ENCODE results near the gene PLPP4. TPM values are rescaled to one million over a fixed set of nuclear protein-coding genes. Genes with fewer than 3 reads are reported as not detected.

PLPP4 gene
- total RNA-seq, 4 donors from 2014 or later, result 0.54 to 2.7 TPM; not detected in 2

- H3K4me1 ChIP-seq, result no peaks in the 10 kb centered on the region
- intact Hi-C loops (cut with DNase I), result no loop called here
- H3K36me3 ChIP-seq, result no peaks in the 10 kb centered on the region
- no peaks in the 10 kb centered on the region for H3K9me3 ChIP-seq
- DNase-seq, result no peak
- no peak for TF ChIP-seq POLR2A (IDR thresholded peaks at IDR 0.05)
- TF ChIP-seq, protein P1, sequence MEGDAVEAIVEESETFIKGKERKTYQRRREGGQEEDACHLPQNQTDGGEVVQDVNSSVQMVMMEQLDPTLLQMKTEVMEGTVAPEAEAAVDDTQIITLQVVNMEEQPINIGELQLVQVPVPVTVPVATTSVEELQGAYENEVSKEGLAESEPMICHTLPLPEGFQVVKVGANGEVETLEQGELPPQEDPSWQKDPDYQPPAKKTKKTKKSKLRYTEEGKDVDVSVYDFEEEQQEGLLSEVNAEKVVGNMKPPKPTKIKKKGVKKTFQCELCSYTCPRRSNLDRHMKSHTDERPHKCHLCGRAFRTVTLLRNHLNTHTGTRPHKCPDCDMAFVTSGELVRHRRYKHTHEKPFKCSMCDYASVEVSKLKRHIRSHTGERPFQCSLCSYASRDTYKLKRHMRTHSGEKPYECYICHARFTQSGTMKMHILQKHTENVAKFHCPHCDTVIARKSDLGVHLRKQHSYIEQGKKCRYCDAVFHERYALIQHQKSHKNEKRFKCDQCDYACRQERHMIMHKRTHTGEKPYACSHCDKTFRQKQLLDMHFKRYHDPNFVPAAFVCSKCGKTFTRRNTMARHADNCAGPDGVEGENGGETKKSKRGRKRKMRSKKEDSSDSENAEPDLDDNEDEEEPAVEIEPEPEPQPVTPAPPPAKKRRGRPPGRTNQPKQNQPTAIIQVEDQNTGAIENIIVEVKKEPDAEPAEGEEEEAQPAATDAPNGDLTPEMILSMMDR (IDR thresholded peaks at IDR 0.05), result no peak
- H3K27me3 ChIP-seq, result no peaks in the 10 kb centered on the region
- H3K4me3 ChIP-seq (replicated peaks in 1 of 3), result no peak overlapping the region
- H3K27ac ChIP-seq, result no peak overlapping the region
- WGBS, 2 donors, result 27 to 48% methylated on average over 4 to 5 of the region's 5 CpGs
Measured at GRCh38 chr10:120598386-120598785, 141.4 kb downstream of the PLPP4 start.

GRCh38 chr10:120599200-120599724 lies 142.2 kb downstream of the PLPP4 start:
- Histone ChIP-seq H3K4me3 (replicated peaks in 1 of 3) (no peak overlapping the region), H3K4me1 (no peaks in the 10 kb centered on the region), H3K27ac (no peak overlapping the region), H3K36me3 (no peaks in the 10 kb centered on the region), H3K27me3 (no peaks in the 10 kb centered on the region), H3K9me3 (no peaks in the 10 kb centered on the region)
- 58 to 64% methylated on average over 9 of the region's 9 CpGs for WGBS, 2 donors
- intact Hi-C loops (cut with DNase I), result no loop called here
- TF ChIP-seq POLR2A (IDR thresholded peaks at IDR 0.05), result no peak
- TF ChIP-seq, protein P1 (IDR thresholded peaks at IDR 0.05), result no peak
- no peak for DNase-seq

DNA sequence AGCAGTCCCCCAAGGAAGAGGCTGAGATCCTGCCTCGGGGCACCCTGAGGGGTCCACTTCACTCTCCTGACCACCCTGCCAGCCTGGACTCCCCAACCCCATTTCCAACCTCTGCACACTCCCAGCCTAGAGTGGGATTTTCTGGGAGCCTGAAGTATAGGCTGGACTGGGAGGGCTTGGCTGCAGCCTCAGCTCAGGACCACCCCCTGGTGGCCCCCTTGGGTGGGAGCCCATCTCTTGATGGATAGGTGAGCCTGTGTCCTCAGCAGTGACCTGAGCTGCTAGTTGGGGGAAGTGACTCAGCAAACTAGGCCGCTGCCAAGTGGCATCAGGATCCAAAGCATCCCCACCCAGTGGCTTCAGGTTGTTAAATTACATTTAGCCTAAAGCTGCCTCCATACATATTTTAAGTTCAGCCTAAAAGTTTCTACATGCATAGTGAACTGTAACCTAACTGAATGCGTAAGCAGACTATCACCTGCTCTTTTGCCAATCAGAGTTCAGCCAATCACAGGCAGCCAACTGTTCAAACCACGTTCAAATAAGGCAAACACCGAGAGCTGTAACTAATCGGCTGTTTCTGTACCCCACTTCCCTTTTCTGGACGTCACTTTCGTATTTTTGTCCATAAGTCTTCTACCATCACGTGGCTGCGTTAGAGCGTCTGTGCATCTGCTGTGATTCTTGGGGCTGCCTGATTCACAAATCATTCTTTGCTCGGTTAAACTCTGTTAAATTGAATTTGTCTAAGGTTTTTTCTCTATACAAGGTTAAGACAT lies 144.0 kb downstream of the PLPP4 start:
- H3K27me3 ChIP-seq, result no peaks in the 10 kb centered on the region
- intact Hi-C loops (cut with DNase I), result no loop called here
- no peak for DNase-seq
- no peaks in the 10 kb centered on the region for H3K4me1 ChIP-seq
- H3K27ac ChIP-seq, result no peak overlapping the region
- TF ChIP-seq POLR2A (IDR thresholded peaks at IDR 0.05), result no peak
- TF ChIP-seq, protein P1 (IDR thresholded peaks at IDR 0.05), result no peak
- no peak overlapping the region for H3K4me3 ChIP-seq (replicated peaks in 1 of 3)
- H3K36me3 ChIP-seq, result no peaks in the 10 kb centered on the region
- no peaks in the 10 kb centered on the region for H3K9me3 ChIP-seq
- 79 to 89% methylated on average over 12 of the region's 12 CpGs for WGBS, 2 donors

DNA sequence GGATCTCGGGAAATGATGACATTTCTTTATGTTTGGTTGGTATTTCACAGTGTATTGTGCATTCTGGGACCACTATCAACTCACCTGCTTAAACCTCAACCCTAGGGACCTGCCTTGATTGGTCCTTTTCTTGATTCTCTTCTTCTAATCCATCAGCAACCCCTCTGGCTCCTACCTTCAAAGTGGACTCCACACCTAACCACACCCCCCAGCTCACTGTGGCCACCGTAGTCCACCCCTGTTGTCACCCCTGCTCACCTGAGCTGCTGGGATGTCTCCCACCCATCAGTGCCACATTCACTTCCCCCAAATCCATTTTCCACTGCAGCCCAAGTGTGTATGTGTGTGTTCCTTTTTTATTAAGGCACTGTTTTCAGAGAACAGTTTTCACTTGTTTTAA lies 145.0 kb downstream of the PLPP4 start:
- Histone ChIP-seq H3K27me3 (no peaks in the 10 kb centered on the region), H3K9me3 (no peaks in the 10 kb centered on the region), H3K4me1 (no peaks in the 10 kb centered on the region), H3K4me3 (replicated peaks in 1 of 3) (no peak overlapping the region), H3K27ac (no peak overlapping the region), H3K36me3 (no peaks in the 10 kb centered on the region)
- TF ChIP-seq, protein P1 (IDR thresholded peaks at IDR 0.05), result no peak
- no peak for TF ChIP-seq POLR2A (IDR thresholded peaks at IDR 0.05)
- intact Hi-C loops (cut with DNase I), result no loop called here
- no peak for DNase-seq
- WGBS, 2 donors, result 92 to 94% methylated on average over 2 of the region's 2 CpGs

DNA sequence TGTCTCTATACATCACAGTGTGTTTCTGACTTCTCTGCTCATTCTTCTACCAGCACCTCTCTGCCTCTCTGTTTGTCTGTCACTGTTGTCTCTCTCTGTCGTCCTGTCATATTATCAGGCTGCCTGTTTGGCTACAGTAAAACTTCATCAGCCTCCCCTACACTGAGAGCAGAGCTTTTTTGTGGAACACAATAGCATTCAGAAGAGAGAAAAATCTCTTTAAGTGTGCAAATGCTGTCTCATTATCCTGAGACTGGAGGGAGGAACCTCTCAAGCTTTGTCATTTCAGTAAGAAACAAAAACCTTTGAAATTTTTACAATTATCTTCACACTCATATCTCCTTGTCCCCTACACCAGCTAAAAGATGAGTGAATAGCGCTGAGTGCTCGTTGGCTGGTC lies 148.4 kb downstream of the PLPP4 start:
- DNase-seq, result no peak
- Histone ChIP-seq H3K9me3 (no peaks in the 10 kb centered on the region), H3K4me1 (no peaks in the 10 kb centered on the region), H3K27ac (no peak overlapping the region), H3K36me3 (no peaks in the 10 kb centered on the region), H3K27me3 (no peaks in the 10 kb centered on the region), H3K4me3 (replicated peaks in 1 of 3) (no peak overlapping the region)
- intact Hi-C loops (cut with DNase I), result no loop called here
- 79 to 81% methylated on average over 3 of the region's 3 CpGs for WGBS, 2 donors
- TF ChIP-seq POLR2A (IDR thresholded peaks at IDR 0.05), result no peak
- TF ChIP-seq, protein P1 (IDR thresholded peaks at IDR 0.05), result no peak
